Thyroid gland (tissue), 4 donors: ENCODE measurements around the gene NRG3. TPM values are rescaled to one million over a fixed set of nuclear protein-coding genes. Genes with fewer than 3 reads are reported as not detected.

Experiments
- DNase-seq, 2 donors: peaks; one replicate each; pipeline ENCODE4 v3.0.0-alpha.2; 2019
- H3K27ac ChIP-seq, 3 donors: fragments of 200-600 bp; sonication (generic); 1 replicate in 2 of 3; 2 replicates in 1 of 3; pipeline ENCODE4 v1.5.1; 2016 to 2019; ENCODE audit warnings: mild to moderate bottlenecking in 1 of 3, moderate library complexity in 1 of 3
- H3K27me3 ChIP-seq: fragments of 200-600 bp; sonication (generic); one replicate; pipeline ENCODE4 v1.5.1; 2019
- H3K36me3 ChIP-seq, 2 donors: fragments of 200-600 bp; sonication (generic); one replicate each; pipeline ENCODE4 v1.5.1; 2016 to 2019
- H3K4me1 ChIP-seq, 2 donors: fragments of 200-600 bp; sonication (generic); one replicate each; pipeline ENCODE4 v1.5.1; 2017 to 2019
- H3K4me3 ChIP-seq, 3 donors: fragments of 200-600 bp; sonication (generic); replicated peaks in 1 of 3; 1 replicate in 2 of 3; 2 replicates in 1 of 3; pipeline ENCODE4 v1.5.1; 2016; ENCODE audit warnings: mild to moderate bottlenecking in 1 of 3
- H3K9me3 ChIP-seq: fragments of 200-600 bp; sonication (generic); one replicate; pipeline ENCODE4 v1.5.1; 2017
- CTCF ChIP-seq, 6 experiments: fragments of 200-600 bp in 3 of 6; fragments of 450-650 bp in 3 of 6; sonication (generic) in 3 of 6; IDR thresholded peaks; one replicate each; pipeline ENCODE4 v1.5.1; 2016 to 2019; ENCODE audit warnings: antibody characterized with exemption in 6 of 6, mild to moderate bottlenecking in 2 of 6, inconsistent platforms in 1 of 6, moderate library complexity in 1 of 6
- POLR2A ChIP-seq, 2 donors: fragments of 450-650 bp; IDR thresholded peaks; one replicate each; pipeline ENCODE4 v1.6.1; 2017; ENCODE audit warnings: antibody characterized with exemption in 2 of 2, mild to moderate bottlenecking in 2 of 2, moderate library complexity in 1 of 2
- WGBS, 2 donors: methylation state at CpG; one replicate each; pipeline ENCODE4 v1.1.5; 2017; 5-methylcytosine and 5-hydroxymethylcytosine counted together
- intact Hi-C: fragments of 100-400 bp; cut with DNase I; formaldehyde crosslinking; loops from one replicate; pipeline ENCODE4 v1.15.1; 2023
- total RNA-seq, 4 donors: library from RNA; depleted of rRNA; stranded (reverse); fragments of >200 nt; gene quantifications; one replicate each; pipeline ENCODE4 v1.2.3, GENCODE V29; 2016

The NRG3 gene
- total RNA-seq, 4 donors from 2014 or later, result 0.67 to 1.8 (median 1.3) TPM

- H3K9me3 ChIP-seq, result no peaks in the 10 kb centered on the region
- H3K27ac ChIP-seq, result no peak overlapping the region
- WGBS, 2 donors, result 66 to 68% methylated on average over 1 of the region's 1 CpG
- TF ChIP-seq CTCF (IDR thresholded peaks at IDR 0.05) (no peak), POLR2A (IDR thresholded peaks at IDR 0.05) (no peak)
- no peak overlapping the region for H3K4me3 ChIP-seq
- intact Hi-C loops, result no loop called here
- no peaks in the 10 kb centered on the region for H3K27me3 ChIP-seq
- no peaks in the 10 kb centered on the region for H3K36me3 ChIP-seq
- no peaks in the 10 kb centered on the region for H3K4me1 ChIP-seq
- DNase-seq, result no peak
Observed at GRCh38 chr10:82361256-82361655, 486.3 kb downstream of the NRG3 start.

DNA sequence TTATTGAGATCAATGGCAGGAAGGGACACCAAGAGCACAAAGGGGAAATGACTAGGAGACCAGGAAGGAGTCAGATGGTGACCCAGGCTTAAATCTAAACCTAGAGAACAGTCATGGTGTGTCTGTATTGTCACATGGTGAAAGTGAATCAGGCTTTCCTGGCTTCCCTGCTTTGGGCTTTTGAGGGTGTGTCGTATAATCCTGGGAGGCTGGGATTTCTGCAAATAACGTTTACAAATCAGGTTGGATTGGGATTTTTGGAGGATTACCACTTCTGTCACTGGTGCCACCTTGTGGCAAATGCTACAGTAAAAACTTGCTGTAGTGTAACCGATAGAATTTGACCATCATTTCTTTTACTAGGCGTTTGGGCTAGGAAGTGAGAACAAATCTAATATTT lies 502.6 kb downstream of the NRG3 start:
- no peaks in the 10 kb centered on the region for H3K4me1 ChIP-seq
- DNase-seq, result peak in 1 of 2 donors; percentile 15
- no peak overlapping the region for H3K4me3 ChIP-seq
- no peaks in the 10 kb centered on the region for H3K27me3 ChIP-seq
- WGBS, 2 donors, result 36 to 49% methylated on average over 4 of the region's 4 CpGs
- no peak overlapping the region for H3K27ac ChIP-seq
- TF ChIP-seq CTCF (IDR thresholded peaks at IDR 0.05) (peak in 2 of 6 experiments; percentile 25 to 36), POLR2A (IDR thresholded peaks at IDR 0.05) (no peak)
- intact Hi-C loops, result no loop called here
- no peaks in the 10 kb centered on the region for H3K9me3 ChIP-seq
- no peaks in the 10 kb centered on the region for H3K36me3 ChIP-seq

DNA sequence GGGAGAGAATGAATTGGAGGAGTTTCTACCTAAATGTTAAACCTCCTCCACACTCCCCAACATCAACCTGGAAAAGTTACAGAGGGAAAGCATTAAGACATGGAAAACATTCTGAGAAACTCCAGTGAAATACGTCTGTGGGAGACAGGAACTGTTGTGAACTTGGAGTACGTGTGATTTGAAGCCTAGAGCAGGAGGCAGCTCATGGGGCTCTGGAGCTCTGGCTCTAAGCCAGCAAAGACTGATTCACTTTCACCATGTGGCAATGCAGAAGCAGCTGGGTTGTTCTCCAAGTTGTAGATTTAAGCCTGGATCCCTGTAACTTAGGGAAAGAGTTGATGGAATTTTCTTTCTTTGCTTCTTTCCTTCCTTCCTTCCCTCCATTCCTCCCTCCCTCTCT lies 503.2 kb downstream of the NRG3 start:
- WGBS, 2 donors, result 7 to 36% methylated on average over 2 of the region's 2 CpGs
- no peaks in the 10 kb centered on the region for H3K4me1 ChIP-seq

DNA sequence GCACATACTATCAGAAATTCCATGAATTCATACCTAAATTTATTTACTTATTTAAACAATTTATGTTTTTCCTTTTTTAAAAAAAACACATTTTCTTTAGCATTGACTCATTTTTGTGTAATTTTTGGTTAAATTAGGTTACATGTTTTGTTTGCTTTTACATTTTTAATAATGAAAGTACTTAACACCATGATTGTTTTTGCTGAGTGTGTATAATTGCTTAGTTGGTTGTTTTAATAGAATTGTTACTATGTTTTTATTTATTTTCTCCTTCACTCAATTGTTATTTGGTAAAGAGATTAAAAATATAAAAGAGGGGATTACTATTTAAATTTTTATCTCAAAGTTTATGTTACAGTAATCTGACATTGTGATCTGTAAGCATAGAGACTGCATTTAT lies 508.4 kb downstream of the NRG3 start:
- TF ChIP-seq POLR2A (IDR thresholded peaks at IDR 0.05) (no peak), CTCF (IDR thresholded peaks at IDR 0.05) (no peak)
- no peaks in the 10 kb centered on the region for H3K9me3 ChIP-seq
- H3K4me1 ChIP-seq, result no peaks in the 10 kb centered on the region
- no peak overlapping the region for H3K27ac ChIP-seq
- no peaks in the 10 kb centered on the region for H3K36me3 ChIP-seq
- H3K27me3 ChIP-seq, result no peaks in the 10 kb centered on the region
- H3K4me3 ChIP-seq, result no peak overlapping the region
- intact Hi-C loops, result no loop called here
- no peak for DNase-seq

More for the DNA sequence above, 503.2 kb downstream of the NRG3 start:
- Histone ChIP-seq H3K27me3 (no peaks in the 10 kb centered on the region), H3K36me3 (no peaks in the 10 kb centered on the region), H3K9me3 (no peaks in the 10 kb centered on the region), H3K4me3 (no peak overlapping the region), H3K27ac (no peak overlapping the region)
- DNase-seq, result peak; percentile 36 to 43
- TF ChIP-seq CTCF (IDR thresholded peaks at IDR 0.05) (no peak), POLR2A (IDR thresholded peaks at IDR 0.05) (no peak)
- intact Hi-C loops, result no loop called here

- WGBS, 2 donors, result 66 to 73% methylated on average over 5 of the region's 5 CpGs
- intact Hi-C loops, result no loop called here
- Histone ChIP-seq H3K9me3 (no peaks in the 10 kb centered on the region), H3K4me3 (no peak overlapping the region), H3K36me3 (no peaks in the 10 kb centered on the region), H3K4me1 (no peaks in the 10 kb centered on the region), H3K27me3 (no peaks in the 10 kb centered on the region), H3K27ac (no peak overlapping the region)
- DNase-seq, result no peak
- no peak for TF ChIP-seq CTCF (IDR thresholded peaks at IDR 0.05)
- TF ChIP-seq POLR2A (IDR thresholded peaks at IDR 0.05), result no peak
Observed at GRCh38 chr10:82390866-82391658, 516.1 kb downstream of the NRG3 start.
